ENCODE data around the gene CARD9. TPM values are rescaled to one million over a fixed set of nuclear protein-coding genes. Genes with fewer than 3 reads are reported as not detected.

The CARD9 gene
- total RNA-seq, 1 donor from 2014 or later, result 1.9 TPM

DNA sequence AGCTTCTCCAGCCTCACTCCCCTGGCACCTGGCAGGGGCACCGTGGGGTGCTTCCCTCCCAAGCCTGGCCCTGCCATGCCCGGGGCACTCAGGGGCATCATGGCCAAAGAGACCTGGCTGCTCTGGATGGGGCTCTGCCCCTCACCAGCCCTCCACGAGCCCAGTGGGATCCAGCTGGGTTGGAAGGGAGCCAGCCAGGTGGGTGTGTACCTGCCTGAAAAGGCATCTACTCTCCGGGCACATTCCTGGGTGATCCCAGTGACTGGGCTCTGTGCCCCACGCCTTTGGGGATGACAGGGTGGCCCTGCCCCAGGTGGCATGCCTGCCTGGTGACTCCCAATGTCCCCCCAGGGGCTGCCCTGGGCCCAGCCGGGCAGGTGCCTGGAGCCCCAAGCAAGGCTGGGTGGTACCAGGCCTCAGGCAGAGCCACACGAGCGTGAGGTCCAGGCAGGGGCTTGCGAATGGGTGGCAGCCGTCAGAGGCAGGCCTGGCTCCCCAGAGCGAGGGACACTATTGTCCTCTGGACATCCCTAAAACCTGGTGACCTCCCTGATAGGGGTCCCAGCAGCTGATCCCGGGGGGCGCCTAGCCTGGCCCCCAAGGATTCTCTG, 45.4 kb downstream of the CARD9 start:
- peak overlapping the region; percentile 83 for H3K4me3 Mint-ChIP-seq (ENCODE audit: unreplicated experiment)
- TF ChIP-seq, protein P1, sequence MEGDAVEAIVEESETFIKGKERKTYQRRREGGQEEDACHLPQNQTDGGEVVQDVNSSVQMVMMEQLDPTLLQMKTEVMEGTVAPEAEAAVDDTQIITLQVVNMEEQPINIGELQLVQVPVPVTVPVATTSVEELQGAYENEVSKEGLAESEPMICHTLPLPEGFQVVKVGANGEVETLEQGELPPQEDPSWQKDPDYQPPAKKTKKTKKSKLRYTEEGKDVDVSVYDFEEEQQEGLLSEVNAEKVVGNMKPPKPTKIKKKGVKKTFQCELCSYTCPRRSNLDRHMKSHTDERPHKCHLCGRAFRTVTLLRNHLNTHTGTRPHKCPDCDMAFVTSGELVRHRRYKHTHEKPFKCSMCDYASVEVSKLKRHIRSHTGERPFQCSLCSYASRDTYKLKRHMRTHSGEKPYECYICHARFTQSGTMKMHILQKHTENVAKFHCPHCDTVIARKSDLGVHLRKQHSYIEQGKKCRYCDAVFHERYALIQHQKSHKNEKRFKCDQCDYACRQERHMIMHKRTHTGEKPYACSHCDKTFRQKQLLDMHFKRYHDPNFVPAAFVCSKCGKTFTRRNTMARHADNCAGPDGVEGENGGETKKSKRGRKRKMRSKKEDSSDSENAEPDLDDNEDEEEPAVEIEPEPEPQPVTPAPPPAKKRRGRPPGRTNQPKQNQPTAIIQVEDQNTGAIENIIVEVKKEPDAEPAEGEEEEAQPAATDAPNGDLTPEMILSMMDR (IDR thresholded peaks at IDR 0.05), result no peak
- no peak for DNase-seq (ENCODE audit: low spot score)
- peaks cover 27% of the 10 kb centered on the region for H3K4me1 Mint-ChIP-seq (ENCODE audit: low read depth)
- peak overlapping the region; percentile 75 for H3K27ac Mint-ChIP-seq (ENCODE audit: unreplicated experiment)
- no peaks in the 10 kb centered on the region for H3K9me3 Mint-ChIP-seq (ENCODE audit: low read depth)
- no peaks in the 10 kb centered on the region for H3K36me3 Mint-ChIP-seq (ENCODE audit: low read depth)
- H3K27me3 Mint-ChIP-seq (ENCODE audit: low read depth), result no peaks in the 10 kb centered on the region

DNA sequence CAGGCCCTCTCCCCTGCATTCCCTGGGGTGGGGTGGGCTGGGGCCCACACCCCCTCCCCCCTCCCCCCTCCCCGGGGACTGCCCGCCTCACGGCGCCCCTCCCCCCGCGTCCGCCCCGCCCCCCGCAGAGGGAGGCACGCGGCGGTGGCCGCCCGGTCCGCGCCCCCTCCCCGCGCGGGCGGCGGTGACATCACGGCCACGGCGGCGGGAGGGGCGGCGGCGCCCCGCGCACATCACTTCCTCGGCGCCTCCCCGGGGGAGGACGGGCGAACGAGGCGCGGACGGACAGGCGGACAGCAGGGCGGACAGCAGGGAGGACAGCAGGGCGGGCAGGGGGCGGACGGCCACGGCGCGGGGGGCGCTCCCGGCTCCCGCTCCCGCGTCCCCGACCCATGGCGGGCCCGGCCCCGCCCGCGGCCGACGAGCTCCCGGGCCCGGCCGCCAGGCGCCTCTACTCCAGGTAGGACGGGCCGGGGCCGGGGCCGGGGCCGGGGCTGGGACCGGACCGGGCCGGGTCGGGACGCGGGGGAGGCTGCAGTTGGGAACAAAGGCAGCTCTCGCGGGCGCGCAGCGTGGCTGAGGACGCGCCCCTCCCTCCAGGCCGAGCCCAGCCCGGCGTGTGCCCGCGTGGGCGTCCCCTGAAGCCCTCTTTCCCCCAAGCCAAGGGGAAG, 46.0 kb downstream of the CARD9 start, which contains the start of gene GPSM1:
GPSM1 (plus strand) TSS at position 236 of the 671 bp plus-strand sequence; CDS start at position 393, 157 bp downstream.
- Mint-ChIP-seq H3K4me1 (ENCODE audit: low read depth) (peaks cover 27% of the 10 kb centered on the region), H3K4me3 (ENCODE audit: unreplicated experiment) (peak within 1 kb of the TSS; percentile 83), H3K27ac (ENCODE audit: unreplicated experiment) (peak within 1 kb of the TSS; percentile 90), H3K27me3 (ENCODE audit: low read depth) (peaks cover under 1% of the 10 kb centered on the region), H3K36me3 (ENCODE audit: low read depth) (no peaks in the 10 kb centered on the region), H3K9me3 (ENCODE audit: low read depth) (no peaks in the 10 kb centered on the region)
- DNase-seq (ENCODE audit: low spot score), result no peak
- TF ChIP-seq, protein P1 (IDR thresholded peaks at IDR 0.05), result peak; percentile 14

DNA sequence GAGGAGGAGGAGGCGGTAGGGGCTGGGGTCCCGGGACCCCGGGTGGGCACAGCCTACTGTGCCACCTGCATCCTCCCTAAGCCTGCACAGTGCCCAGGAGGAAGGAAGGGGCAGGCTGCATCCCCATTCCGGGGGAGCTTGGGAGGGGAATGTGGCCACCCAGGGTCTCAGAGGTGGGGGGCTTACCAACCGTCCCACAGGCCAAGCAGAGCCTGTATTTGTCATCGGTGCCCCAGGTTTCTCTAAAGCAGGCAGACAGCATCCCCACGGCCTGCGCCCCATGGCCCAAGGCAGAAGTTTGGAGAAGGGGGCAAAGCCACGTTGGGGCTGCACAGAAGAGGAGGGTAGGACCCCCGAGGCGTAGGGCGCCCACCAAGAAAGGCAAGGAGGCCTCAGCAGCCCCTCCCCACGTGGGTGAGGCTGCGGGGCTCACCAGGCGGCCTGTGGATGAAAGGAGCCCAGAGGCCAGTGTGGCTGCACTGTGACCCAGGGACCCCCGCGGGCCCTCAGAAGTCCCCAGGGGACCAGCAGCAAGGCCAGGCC, 46.6 kb downstream of the CARD9 start:
- DNase-seq (ENCODE audit: low spot score), result no peak
- Mint-ChIP-seq H3K9me3 (ENCODE audit: low read depth) (no peaks in the 10 kb centered on the region), H3K27ac (ENCODE audit: unreplicated experiment) (peak overlapping the region; percentile 90), H3K36me3 (ENCODE audit: low read depth) (no peaks in the 10 kb centered on the region), H3K4me3 (ENCODE audit: unreplicated experiment) (peak overlapping the region; percentile 68), H3K27me3 (ENCODE audit: low read depth) (peaks cover 5% of the 10 kb centered on the region), H3K4me1 (ENCODE audit: low read depth) (peaks cover 27% of the 10 kb centered on the region)
- TF ChIP-seq, protein P1 (IDR thresholded peaks at IDR 0.05), result no peak

DNA sequence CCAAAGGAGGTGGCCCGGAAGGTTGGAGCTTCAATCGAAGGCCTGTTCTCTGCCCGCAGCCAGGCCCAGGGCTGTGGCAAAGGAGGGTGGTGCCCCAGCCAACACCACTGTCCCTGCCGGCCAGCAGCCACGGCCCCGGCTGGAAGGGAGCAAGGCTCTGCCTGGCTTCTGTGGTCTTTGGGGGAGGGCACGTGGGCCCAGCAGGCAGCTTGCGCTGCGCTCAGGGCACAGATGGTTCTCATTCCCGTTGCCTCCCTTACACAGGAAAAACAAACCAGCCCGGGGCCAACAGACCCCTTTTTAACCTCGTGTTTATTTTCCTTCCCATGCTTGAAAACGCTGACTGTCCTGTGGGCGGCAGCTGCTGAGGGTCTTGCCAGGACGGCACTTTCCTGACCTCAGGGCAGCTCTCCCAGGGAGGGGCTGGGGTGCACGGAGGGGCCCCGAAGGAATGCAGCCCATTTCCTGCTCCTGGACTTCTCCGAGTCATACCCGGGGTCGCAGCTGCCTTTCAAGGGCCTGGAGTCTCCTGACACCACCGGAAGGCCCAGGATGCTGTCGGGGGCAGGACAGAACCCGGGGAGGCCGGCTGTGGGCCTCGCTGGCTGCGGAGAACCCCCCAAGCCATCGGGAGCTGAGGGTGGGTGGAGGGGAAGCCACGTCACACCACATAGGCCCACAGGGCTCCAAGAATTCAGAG, 47.3 kb downstream of the CARD9 start:
- TF ChIP-seq, protein P1 (IDR thresholded peaks at IDR 0.05), result no peak
- Mint-ChIP-seq H3K4me1 (ENCODE audit: low read depth) (peaks cover 27% of the 10 kb centered on the region), H3K4me3 (ENCODE audit: unreplicated experiment) (peak overlapping the region; percentile 68)

DNA sequence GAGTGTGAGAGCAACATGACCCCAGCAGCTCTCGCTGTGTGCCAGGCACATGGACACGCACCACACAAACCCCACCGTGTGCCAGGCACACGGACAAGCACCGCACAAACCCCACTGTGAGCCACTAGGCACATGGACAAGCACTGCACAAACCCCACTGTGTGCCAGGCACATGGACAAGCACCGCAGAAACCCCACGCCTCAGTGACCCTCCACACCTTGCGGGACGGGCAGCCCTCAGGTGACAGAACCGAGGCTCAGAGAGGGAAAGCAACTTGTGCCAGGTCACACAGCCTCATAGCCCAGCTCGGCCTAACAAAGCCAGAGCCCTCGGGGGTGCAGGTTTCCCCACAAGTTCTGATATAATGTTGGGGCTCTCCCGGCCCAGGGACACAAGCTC, 48.1 kb downstream of the CARD9 start:
- Mint-ChIP-seq H3K27me3 (ENCODE audit: low read depth) (peaks cover 5% of the 10 kb centered on the region), H3K4me3 (ENCODE audit: unreplicated experiment) (no peak overlapping the region), H3K36me3 (ENCODE audit: low read depth) (no peaks in the 10 kb centered on the region), H3K4me1 (ENCODE audit: low read depth) (peaks cover 27% of the 10 kb centered on the region), H3K9me3 (ENCODE audit: low read depth) (peaks cover 10% of the 10 kb centered on the region), H3K27ac (ENCODE audit: unreplicated experiment) (no peak overlapping the region)
- no peak for DNase-seq (ENCODE audit: low spot score)
- TF ChIP-seq, protein P1 (IDR thresholded peaks at IDR 0.05), result no peak

More for the DNA sequence above, 47.3 kb downstream of the CARD9 start:
- no peak for DNase-seq (ENCODE audit: low spot score)
- Mint-ChIP-seq H3K9me3 (ENCODE audit: low read depth) (peaks cover 2% of the 10 kb centered on the region), H3K27me3 (ENCODE audit: low read depth) (peaks cover 5% of the 10 kb centered on the region), H3K27ac (ENCODE audit: unreplicated experiment) (peak overlapping the region; percentile 90), H3K36me3 (ENCODE audit: low read depth) (no peaks in the 10 kb centered on the region)

All from chondrocyte (in vitro differentiated cells).